GM15510 (cell line): ENCODE results near the gene SLC5A3.

Source experiments
- POLR2A ChIP-seq: IDR thresholded peaks from 3 replicates; pipeline ENCODE4 v1.6.1; 2011; ENCODE audit warnings: borderline replicate concordance; ENCODE audit not compliant: insufficient read length; ENCODE audit errors: extremely low read depth

Gene SLC5A3

DNA sequence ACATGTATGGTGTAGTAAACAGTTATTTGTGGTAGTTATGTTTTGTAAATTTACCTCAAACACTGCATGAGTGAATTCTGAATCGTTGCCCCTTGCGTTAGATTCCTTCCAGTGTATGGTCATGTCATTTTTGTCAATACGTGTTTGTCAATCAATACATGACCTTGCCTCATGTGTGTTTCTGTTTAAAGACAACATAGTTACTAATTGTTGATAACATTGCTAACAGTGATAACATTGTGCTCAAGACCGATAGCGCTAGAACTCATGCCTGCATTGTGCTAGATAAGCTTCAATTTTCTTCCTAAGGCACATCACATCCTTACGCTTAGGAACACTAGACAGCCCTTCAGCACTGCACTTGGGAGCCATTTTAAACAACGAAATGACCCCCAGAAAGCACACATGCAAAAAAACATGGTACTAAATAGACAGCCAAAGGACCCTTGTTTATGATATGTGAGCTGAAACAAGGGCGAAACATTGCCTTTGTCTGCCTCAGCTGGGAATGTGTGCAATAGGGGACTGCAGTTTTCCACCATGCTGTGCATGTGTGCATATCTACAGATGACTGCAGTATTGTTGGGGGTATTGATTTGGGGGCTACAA, 37.3 kb downstream of the SLC5A3 start:
- no peak for TF ChIP-seq POLR2A

DNA sequence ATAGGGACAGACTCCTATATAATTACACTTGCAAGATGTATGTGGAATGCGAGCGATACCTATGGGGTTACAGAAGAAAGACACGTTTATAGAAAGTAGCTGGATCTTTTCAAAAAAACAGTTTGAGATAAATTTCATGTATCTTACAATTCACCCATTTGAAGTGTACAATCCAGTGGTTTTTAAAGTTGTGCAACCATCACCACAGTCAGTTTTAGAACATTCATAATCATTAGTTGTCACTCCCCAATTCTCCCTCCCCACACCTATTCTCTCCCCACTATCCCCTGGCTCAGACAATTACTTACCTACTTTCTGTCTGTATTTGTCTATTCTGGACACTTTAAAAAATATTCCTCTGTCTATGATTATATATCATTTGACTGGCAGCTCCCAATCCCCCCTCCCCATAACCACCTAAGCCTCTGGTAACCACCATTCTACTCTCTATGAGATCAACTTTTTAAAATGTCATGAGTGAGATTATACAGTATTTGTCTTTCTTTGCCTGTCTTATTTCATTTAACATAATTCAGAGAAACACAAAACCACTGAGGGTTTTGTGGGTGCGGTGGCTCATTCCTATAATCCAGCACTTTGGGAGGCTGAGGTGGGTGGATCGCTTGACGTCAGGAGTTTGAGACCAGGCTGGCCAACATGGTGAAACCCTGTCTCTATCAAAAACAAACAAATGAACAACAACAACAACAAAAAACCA, 39.1 kb downstream of the SLC5A3 start:
- TF ChIP-seq POLR2A, result no peak

DNA sequence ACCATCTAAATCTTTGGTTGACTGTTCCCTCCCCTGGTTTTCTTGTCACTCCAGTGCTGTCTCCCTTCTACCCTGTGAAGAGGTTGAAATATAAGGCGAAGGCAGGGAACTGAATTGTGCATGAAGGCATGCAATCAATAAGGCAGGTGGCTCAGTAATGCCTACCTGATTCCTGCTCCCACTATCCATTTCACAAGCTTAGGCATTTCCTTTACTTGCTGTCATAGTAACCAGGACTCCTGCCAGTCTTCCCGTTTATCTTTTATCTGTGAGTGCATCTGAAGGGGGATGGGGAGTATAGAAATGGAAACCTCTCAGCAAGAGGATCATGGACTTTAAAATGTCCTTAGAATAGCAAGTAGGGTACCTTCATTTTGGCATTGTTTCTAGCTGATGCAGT, 40.5 kb downstream of the SLC5A3 start:
- no peak for TF ChIP-seq POLR2A

DNA sequence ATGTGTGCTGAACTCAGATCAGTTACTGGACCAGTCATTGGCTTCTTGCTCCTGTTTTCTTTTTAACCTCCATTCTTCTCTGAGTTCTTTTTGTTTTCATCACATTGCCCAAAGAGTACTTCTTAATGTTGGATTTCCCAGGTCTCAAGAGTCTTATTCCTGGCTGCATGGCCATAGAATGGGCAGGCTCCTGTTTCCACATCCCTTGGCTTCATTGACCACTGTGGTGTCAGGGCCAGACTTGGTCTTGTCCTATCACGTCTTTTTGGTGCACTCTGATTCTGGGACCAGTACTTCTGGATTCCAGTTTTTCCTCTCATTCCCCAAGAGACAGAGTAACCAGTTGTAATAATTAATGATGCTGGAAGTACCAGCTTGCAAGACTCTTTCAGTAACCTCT, 41.8 kb downstream of the SLC5A3 start:
- TF ChIP-seq POLR2A, result no peak

DNA sequence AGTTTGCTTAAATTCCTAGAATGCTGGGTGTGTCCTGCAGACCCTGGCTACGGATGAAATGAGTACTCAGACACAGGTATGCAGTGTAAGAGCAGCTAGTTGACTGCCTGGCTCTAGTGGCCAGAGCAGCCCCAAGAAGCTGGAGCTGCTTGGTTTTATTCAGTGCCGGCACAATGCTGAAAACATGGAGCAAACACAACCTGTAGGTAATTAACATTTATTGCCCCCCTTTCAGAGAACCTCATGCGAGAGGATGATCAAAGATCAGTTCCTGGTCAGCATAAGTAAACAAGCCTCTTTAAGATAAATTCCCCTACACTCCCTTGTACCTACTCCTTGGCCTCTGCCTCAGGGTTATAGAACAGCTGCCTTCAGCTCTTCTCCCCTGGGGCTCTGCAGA, 43.2 kb downstream of the SLC5A3 start:
- TF ChIP-seq POLR2A, result no peak

DNA sequence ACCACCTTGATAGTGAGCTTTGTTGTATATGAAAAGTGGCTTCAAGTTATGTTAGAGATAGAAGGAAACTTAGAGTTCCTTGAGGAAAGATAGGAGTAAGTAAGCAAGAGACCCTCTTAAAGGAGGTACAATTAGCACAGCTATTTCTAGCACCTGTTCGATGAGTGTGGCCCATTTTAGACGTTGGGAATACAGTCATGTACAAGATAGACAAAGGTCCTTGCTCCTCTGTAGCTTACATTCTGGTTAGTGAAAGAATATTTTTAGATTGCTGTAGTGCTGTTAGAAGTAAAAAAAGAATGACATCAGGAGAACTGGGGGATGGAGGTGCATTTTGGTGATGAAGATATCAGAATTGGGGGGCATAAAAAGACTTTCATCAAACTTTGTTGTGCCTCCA, 47.5 kb downstream of the SLC5A3 start:
- no peak for TF ChIP-seq POLR2A

DNA sequence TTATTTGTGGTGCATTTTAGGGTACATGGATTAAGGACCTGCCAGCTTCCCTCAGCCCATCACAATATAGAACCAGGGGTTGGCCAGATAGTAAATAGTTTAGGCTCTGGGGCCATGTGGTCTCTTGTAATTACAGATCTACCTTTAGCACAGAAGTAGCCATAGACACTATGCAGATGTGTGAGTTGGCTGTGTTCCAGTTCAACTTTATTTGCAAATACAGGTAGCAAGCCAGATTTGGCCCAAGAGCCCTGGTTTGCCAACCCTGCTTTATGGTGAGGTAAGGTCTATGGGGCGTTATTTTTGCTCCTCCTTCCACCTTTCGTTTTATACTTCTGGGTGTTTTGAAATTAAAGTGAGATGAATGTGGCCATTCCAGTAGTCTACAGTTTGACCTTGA, 48.7 kb downstream of the SLC5A3 start:
- TF ChIP-seq POLR2A, result no peak
